Testis (tissue), 2 donors: Measurements from ENCODE around the gene MECP2.

Source experiments
- POLR2A ChIP-seq: fragments of 450-650 bp; IDR thresholded peaks from one replicate; pipeline ENCODE4 v1.6.1; 2017; ENCODE audit warnings: antibody characterized with exemption, mild to moderate bottlenecking, moderate library complexity
- TF ChIP-seq, protein P1 (sequence below), 3 experiments: fragments of 450-650 bp in 2 of 3; fragments of 200-600 bp in 1 of 3; sonication (generic) in 1 of 3; IDR thresholded peaks; one replicate each; pipeline ENCODE4 v1.5.1; 2016 to 2019; ENCODE audit warnings: antibody characterized with exemption in 3 of 3, mild to moderate bottlenecking in 2 of 3, moderate library complexity in 1 of 3

GRCh38 chrX:154058214-154058997, 39.1 kb downstream of the MECP2 start:
- TF ChIP-seq, protein P1, sequence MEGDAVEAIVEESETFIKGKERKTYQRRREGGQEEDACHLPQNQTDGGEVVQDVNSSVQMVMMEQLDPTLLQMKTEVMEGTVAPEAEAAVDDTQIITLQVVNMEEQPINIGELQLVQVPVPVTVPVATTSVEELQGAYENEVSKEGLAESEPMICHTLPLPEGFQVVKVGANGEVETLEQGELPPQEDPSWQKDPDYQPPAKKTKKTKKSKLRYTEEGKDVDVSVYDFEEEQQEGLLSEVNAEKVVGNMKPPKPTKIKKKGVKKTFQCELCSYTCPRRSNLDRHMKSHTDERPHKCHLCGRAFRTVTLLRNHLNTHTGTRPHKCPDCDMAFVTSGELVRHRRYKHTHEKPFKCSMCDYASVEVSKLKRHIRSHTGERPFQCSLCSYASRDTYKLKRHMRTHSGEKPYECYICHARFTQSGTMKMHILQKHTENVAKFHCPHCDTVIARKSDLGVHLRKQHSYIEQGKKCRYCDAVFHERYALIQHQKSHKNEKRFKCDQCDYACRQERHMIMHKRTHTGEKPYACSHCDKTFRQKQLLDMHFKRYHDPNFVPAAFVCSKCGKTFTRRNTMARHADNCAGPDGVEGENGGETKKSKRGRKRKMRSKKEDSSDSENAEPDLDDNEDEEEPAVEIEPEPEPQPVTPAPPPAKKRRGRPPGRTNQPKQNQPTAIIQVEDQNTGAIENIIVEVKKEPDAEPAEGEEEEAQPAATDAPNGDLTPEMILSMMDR (IDR thresholded peaks at IDR 0.05) = no peak
- TF ChIP-seq POLR2A = no peak
